Suppressor macrophage (primary cell): ENCODE data around the gene FHOD3.

Experiments
- DNase-seq, 4 experiments: peaks; one replicate each; pipeline ENCODE4 v3.0.0-alpha.2; 2020 to 2022
- total RNA-seq, 17 experiments: gene quantifications; one replicate each; lab custom pipeline; 2026; ENCODE audit warnings: mixed read lengths in 6 of 17, inconsistent platforms in 3 of 17; lab: John Stamatoyannopoulos, UW

The FHOD3 gene
- total RNA-seq: 0 to 6.3 (median 0) reads per million in 17 experiments

- peak in 3 of 4 experiments; percentile 5 to 43 (median 31) for DNase-seq
Observed at GRCh38 chr18:36297417-36298125, at the start of gene FHOD3. Gene FHOD3, plus strand, starts transcription at chr18:36297713. Its CDS starts 123 bp downstream, at chr18:36297836.

- no peak for DNase-seq
Observed at GRCh38 chr18:36249392-36249791, 48.1 kb upstream of the FHOD3 start.

- no peak for DNase-seq
Observed at GRCh38 chr18:36250827-36251226, 46.7 kb upstream of the FHOD3 start.

GRCh38 chr18:36255072-36255698 lies 42.3 kb upstream of the FHOD3 start:
- no peak for DNase-seq

- DNase-seq: no peak
Observed at GRCh38 chr18:36256094-36256493, 41.4 kb upstream of the FHOD3 start.

- DNase-seq: no peak
Observed at GRCh38 chr18:36262971-36263370, 34.5 kb upstream of the FHOD3 start.

- DNase-seq: no peak
Observed at GRCh38 chr18:36264283-36264682, 33.2 kb upstream of the FHOD3 start.

GRCh38 chr18:36265015-36265414 lies 32.5 kb upstream of the FHOD3 start:
- DNase-seq: no peak

GRCh38 chr18:36269157-36269556 lies 28.4 kb upstream of the FHOD3 start:
- DNase-seq: no peak

- no peak for DNase-seq
Observed at GRCh38 chr18:36271153-36271552, 26.4 kb upstream of the FHOD3 start.

- no peak for DNase-seq
Observed at GRCh38 chr18:36273347-36273746, 24.2 kb upstream of the FHOD3 start.

- DNase-seq: no peak
Observed at GRCh38 chr18:36274083-36274715, 23.3 kb upstream of the FHOD3 start.

GRCh38 chr18:36275561-36275960 lies 22.0 kb upstream of the FHOD3 start:
- no peak for DNase-seq

- DNase-seq: no peak
Observed at GRCh38 chr18:36279001-36279400, 18.5 kb upstream of the FHOD3 start.

GRCh38 chr18:36281936-36282335 lies 15.6 kb upstream of the FHOD3 start:
- no peak for DNase-seq

GRCh38 chr18:36283448-36283847 lies 14.1 kb upstream of the FHOD3 start:
- DNase-seq: no peak

- DNase-seq: no peak
Observed at GRCh38 chr18:36284268-36284667, 13.2 kb upstream of the FHOD3 start.

- DNase-seq: peak; percentile 65 to 77 (median 70)
Observed at GRCh38 chr18:36284671-36285295, 12.7 kb upstream of the FHOD3 start.

- no peak for DNase-seq
Observed at GRCh38 chr18:36287653-36288052, 9.9 kb upstream of the FHOD3 start.

GRCh38 chr18:36288689-36289088 lies 8.8 kb upstream of the FHOD3 start:
- DNase-seq: no peak

- no peak for DNase-seq
Observed at GRCh38 chr18:36294031-36294430, 3.5 kb upstream of the FHOD3 start.

GRCh38 chr18:36295214-36295613 lies 2.3 kb upstream of the FHOD3 start:
- no peak for DNase-seq

- DNase-seq: no peak
Observed at GRCh38 chr18:36295880-36296301, 1.6 kb upstream of the FHOD3 start.
